NCI-H748 (cell line): ENCODE results near the gene FUT1.
"Not testable (repeated sequence)": the region's sequence is repeated elsewhere in the genome, so short reads cannot be mapped to it uniquely, and the experiment has no call there.

Experiments
- DNase-seq: peaks from one replicate; lab custom pipeline; 2025; ENCODE audit not compliant: unreplicated experiment; lab: John Stamatoyannopoulos, UW

FUT1 gene

DNA sequence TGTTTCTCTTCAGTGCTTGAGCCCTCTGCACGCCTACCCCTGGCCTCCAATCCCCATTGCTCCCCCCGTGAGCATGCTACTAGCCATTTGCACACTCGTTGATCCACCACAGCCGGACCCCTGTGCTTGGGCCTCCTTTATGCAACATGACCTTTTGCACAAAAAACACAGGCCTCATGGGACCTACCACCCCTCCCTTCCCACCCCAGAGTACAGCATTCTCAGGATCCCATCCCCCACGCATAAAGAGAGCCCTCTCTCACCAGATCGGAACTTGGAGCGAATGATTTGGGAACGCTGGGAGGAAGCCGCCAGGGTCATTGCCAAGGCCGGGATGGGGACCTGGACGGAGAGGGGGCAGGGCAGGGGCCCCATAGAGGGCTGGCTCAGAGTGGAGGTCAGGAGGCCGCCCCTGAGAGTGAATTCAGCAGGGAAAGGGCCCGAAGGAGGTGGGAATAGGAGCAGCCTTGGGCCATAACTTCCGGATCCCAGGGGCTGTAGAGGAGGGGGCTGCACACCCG, 33.7 kb downstream of the FUT1 start:
- DNase-seq = no peak

DNA sequence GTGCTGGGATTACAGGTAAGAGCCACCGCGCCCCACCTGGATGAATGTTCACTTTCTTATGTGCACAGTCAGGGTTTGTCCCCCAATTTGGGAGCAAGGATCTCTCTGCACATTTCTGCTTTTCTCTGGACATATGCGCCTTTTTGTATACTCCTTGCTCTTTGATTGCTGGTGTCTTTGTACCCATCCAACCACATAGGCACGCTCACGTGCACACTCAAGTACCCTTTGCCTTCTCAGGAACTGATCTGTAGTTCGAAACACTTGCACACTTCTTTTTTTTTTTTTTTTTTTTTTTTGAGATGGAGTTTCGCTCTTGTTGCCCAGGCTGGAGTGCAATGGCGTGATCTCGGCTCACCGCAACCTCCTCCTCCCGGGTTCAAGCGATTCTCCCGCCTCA, 34.3 kb downstream of the FUT1 start:
- DNase-seq = not testable (repeated sequence)

DNA sequence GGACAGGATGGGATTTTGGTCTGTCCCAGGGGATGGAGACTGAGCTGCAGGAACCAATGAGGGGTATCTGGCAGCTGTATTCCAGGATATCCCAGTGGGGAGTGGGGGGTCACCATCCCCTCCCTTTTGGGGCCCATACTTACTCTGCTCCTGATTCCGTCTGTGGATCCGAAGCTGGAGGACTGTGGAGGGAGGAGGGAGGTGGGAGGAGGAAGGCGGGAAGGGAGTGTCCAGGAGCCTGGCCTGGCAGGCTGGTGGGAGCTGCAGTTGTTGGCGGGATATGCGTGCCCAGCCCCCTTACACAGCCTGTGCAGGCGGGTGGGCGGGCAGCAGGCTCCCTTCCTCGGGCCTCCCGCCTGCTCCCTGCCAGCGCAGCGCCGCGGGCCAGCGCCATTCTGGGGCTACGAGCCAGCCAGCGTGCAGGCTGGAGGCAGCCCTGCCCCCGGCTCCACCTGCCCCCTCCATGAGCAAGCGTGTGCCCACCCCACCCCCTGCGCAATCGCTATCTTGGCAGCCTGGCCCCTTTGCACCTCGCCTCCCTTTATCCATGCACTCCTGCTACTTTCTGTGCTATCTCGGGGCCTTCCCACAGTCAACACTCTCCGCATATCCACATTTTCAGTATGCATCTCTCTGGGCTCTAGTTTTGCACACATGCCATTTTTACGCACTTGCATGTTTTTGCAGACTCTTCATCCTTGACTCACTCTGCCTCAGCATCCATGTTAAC, 35.7 kb downstream of the FUT1 start:
- DNase-seq = peak; percentile 66

DNA sequence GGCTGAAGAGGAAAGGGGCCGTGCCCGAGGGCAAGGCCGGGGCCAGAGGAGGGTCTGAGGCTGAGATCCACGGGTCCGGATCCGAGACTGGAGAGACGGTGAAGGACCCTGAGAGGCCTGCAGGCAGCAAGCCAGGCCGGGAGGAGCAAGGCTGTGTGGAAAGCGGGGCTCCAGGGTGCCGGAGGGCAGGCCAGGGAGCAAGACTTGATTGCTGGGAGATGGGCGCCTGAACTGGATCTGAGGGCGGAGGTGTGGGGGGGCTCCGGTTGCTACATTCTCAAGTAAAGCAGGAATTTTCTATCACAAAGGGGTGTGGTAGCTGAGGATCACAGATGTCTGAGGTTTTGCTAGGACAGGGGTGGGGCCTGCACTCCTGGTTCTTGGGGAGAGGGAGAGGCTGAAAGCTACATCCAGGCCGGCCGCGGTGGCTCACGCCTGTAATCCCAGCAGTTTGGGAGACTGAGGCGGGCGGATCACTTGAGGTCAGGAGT, 36.7 kb downstream of the FUT1 start:
- no peak for DNase-seq

DNA sequence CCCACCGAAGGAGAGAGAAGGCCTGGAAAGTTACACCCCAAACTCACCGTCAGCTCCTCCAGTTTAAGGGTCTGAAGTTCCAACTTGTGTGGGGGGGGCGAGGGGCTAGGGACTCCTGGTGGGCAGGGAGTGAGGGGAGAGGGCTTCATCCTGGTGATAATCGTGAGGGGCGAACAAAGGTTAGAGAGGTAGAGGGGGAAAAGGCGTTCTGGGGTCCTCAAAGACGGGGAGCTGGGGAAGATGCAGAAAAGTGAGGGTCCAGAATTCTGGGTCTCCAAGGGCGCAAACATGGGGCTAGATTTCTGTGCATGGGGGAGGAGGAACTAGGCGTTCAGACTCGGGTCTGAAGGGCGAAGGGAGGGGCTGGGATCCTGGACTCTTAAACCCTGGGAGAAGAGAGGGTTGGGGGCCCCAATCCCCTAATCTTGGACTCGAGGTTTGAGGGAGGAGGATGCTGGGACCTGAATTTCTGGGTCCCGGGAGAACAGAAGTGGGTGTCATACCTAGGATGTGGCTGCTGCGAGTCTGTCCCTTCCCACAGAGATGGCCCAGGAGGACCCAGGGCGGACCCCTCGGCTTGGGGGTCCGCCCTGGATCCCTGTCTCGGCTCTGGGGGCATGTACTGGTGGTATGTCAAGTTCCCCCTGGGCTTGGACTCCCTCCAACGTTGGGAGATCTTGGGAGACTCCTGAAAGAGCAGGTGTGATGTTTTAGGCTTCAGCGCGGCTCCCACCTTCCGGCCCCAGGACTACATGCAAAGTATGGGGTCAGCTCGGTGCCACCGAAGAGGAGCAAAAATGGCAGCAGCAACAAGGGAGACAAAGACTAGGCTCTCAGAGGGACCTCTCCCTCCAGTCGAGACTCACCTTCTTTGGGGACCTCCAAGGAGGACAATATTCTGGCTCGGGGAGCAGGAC, 37.4 kb downstream of the FUT1 start:
- no peak for DNase-seq

DNA sequence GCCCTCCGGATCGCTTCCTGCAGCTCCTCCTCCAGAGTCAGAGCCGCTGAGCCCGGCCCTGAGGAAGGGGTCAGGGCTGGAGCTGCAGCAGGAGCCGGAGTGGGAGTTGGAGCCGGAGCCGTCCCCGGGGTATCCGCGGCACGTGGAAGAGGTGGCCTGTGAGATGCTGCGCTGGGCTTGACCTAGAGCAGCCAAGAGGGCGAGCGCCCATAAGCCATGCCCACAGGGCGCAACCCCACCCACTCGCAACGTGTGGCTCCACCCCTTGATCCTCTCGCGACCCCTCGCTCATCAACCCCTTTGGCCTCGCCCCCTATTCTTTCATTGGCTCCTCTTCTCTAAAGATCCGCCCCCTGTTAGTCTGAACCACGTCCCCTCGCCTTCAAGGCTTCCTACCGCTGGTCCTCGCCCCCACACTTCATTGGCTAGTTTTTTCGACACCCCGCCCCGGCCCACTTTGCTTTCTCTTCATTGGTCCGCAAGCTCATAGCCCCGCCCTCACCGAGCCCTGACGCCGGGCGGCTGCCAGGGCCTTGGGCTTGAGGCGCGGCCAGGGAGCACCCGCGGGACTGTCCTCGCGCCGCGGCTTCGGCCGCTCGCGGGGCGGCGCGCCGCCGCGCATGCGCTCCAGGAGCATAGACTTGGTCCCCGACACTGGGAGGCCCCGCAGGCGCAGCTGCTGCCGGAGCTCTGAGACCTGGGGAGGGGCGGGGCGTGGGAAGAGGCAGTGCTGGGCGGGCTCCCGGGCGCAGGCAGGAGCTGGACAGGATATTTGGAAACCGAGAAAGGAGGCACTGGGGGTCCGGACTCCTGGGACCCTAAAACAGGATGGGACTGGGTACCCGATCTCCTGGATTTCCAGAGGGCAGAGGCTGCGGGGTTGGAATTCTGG, 38.3 kb downstream of the FUT1 start:
- DNase-seq = peak; percentile 100

DNA sequence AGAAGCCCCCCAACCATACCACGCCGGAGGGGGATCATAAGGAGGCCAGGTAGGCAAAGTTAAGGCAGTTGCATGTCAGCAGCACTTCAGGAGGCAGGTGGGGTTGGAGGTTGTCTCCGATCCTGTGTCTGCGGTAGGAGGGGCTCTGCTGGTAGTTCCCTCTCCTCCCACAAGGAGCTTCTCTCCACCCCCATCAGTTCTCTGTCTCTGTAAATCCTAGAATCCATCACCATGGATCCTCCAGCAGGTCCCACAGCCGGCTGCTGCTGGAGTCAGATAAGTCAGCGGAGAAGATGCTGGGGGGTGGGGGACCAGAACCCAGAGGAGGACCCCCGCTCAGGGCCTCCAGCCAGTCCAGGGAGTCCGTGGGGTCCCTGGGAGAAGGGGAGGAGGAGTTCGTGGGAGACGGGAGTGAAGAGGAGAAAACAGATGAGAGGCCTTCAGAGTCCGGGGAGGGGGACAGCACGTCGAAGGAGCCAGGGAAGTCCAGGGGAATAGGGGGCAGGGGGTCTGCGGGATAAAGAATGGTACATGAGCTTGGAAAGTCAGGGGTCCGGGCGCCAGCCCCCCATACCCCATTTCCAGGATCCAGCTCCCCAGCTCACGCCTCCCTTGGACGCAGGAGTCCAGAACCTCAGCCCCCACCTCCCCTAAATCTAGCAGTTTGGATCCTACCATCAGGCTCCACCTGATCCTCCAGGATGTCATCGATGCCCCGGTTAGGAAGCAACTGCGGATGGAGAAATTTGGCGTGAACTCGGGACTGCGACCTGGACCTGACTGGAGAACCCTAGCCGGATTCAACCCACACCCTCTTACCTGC, 39.2 kb downstream of the FUT1 start:
- peak; percentile 68 for DNase-seq

DNA sequence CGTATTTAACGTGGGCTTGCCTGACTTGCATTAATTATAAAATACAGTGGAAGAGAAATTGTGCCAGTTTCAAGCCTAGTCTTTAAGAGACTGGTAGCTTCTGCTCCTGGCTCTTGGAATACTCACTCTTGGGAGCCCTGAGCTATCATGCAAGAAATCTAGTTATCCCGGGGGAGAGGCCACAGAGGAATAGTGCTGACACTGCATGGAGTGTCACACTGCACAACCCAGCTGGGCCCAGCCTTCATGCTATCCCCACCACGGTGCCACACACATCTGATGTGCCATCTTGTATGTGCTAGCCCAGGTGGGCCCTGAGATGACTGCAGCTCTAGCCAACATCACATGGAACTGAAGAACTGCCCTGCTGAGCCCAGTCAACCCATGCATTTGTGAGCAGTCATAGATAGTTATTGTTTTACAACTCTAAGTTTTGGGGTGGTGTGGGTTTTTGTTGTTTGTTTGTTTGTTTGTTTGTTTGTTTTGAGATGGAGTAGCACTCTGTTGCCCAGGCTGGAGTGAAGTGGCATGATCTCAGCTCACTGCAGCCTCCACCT, 41.3 kb downstream of the FUT1 start:
- no peak for DNase-seq

DNA sequence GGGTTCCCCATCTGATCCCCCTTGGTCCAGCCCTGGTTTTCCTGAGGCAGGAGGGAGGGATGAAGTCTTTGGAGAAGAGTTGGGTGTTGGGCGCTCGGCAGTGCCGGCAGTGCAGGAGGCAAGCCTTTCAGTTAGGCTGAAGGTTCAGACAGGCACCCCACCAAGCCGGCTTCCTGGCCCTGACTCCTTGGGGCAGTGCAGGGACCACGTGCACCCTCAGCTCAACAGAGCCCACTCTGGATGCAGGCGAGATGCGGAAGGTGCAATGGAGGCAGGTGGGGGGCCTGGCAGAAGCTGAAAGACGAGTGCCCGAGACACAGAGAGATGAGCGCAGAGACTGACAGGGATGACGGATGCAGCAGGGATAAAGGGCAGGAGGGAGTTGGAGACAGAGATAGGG, 44.0 kb downstream of the FUT1 start:
- DNase-seq = no peak

DNA sequence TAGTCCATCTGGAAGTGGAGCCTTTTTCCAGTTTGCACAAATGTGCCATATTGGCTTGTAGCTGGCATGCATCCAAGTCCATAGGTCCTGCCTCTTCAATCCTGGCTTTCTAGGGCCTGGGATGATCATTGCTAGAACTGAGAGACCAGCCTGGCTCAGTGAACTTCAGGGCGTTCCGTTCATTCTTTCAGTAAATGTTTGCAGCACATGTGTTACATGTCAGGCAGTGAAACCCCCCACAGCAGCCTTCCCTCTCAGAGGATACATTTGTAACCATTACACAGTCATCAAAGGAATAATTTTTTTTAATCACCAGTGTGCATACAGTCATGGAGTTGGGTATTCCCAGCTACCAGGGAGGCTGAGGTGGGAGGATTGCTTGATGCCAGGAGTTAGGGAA, 47.0 kb downstream of the FUT1 start:
- no peak for DNase-seq

DNA sequence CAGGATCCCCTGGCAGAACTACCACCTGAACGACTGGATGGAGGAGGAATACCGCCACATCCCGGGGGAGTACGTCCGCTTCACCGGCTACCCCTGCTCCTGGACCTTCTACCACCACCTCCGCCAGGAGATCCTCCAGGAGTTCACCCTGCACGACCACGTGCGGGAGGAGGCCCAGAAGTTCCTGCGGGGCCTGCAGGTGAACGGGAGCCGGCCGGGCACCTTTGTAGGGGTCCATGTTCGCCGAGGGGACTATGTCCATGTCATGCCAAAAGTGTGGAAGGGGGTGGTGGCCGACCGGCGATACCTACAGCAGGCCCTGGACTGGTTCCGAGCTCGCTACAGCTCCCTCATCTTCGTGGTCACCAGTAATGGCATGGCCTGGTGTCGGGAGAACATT, 49.1 kb downstream of the FUT1 start:
- DNase-seq = no peak

DNA sequence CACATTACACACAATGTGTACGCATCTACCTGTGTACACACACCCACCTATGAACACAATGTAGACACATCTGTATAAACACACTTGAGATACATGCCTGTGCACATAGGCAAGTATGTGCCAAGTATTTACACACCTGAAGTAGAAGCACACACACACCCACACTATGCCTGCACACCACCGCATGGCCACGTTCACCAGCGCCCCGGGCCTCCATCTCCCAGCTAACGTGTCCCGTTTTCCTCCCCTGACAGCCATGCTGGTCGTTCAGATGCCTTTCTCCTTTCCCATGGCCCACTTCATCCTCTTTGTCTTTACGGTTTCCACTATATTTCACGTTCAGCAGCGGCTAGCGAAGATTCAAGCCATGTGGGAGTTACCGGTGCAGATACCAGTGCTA, 49.7 kb downstream of the FUT1 start:
- DNase-seq = no peak

DNA sequence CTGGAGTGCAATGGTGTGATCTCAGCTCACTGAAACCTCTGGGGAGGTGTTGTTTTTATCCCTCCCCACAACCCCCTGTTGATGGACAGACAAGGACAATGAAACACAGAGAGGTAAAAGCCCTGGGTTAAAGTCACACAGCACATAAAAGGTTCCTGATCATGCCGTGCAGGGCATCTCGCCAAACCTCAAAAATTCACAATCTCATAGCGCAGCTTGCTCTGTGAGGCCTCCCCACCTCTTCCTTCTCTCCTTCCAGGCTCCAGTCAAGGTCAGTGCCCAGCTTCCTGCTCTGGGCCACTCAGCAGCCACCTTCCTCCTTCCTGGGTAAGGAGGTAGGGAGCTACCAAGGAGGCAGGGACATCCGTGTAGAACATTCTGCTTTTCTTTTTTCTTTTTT, 54.4 kb downstream of the FUT1 start:
- DNase-seq = no peak
